Activated naive CD4-positive, alpha-beta T cell treated with anti-CD3 and anti-CD28 coated beads for 36 hours (primary cell): ENCODE data around the gene LPA. TPM values are rescaled to one million over a fixed set of nuclear protein-coding genes. Genes with fewer than 3 reads are reported as not detected.

Source experiments
- CTCF ChIA-PET: fragments of 350-600 bp; sonication (Branson Sonifier 250); formaldehyde crosslinking; loops from one replicate; lab custom pipeline; 2021; ENCODE audit warnings: antibody characterized with exemption; lab: Charles Lee
- DNase-seq: peaks from one replicate; pipeline ENCODE4 v3.0.0-alpha.2; 2020
- H3K27ac Mint-ChIP-seq: one replicate; pipeline ENCODE4 v1.8.0; 2021; ENCODE audit warnings: mild to moderate bottlenecking, mixed read lengths
- H3K27me3 Mint-ChIP-seq: one replicate; pipeline ENCODE4 v1.8.0; 2021; ENCODE audit warnings: low read depth, mixed read lengths
- H3K36me3 Mint-ChIP-seq: one replicate; pipeline ENCODE4 v1.8.0; 2021; ENCODE audit warnings: low read depth, mixed read lengths
- H3K4me1 Mint-ChIP-seq: one replicate; pipeline ENCODE4 v1.8.0; 2021; ENCODE audit warnings: low read depth, mixed read lengths
- H3K4me3 Mint-ChIP-seq: one replicate; pipeline ENCODE4 v1.8.0; 2021; ENCODE audit warnings: mild to moderate bottlenecking, moderate library complexity, mixed read lengths
- H3K9me3 Mint-ChIP-seq: one replicate; pipeline ENCODE4 v1.8.0; 2021; ENCODE audit warnings: mixed read lengths
- intact Hi-C: fragments of 100-400 bp; cut with micrococcal nuclease; formaldehyde crosslinking; loops from one replicate; pipeline ENCODE4 v1.15.1; 2023
- total RNA-seq, 2 experiments: library from RNA; stranded (reverse); gene quantifications; one replicate each; pipeline ENCODE4 v1.2.3, GENCODE V29; 2021

LPA gene
- total RNA-seq, 2 experiments from 2014 or later: not detected

DNA sequence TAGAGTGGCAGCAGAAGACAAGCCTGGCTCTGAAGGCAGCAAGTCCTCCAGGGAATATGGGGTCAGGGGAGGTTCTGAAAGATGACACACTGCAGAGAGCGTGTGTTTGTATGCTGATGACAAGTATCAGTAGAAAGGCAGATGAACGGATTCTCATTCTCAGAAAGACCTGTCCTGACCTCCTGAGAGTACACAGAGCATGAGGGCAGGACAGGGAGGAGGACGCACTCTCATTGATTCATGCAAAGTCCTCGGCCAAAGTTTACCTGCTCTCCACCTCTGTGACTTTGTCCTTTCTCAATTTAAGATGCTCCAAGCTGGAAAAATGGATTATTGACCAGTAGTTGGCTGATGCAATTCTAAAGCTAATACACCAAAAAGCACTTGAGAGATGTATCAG, 156.7 kb downstream of the LPA start:
- Mint-ChIP-seq H3K4me1 (no peaks in the 10 kb centered on the region), H3K9me3 (peaks cover 10% of the 10 kb centered on the region), H3K36me3 (no peaks in the 10 kb centered on the region), H3K4me3 (no peak overlapping the region), H3K27me3 (no peaks in the 10 kb centered on the region), H3K27ac (no peak overlapping the region)
- no peak for DNase-seq
- CTCF ChIA-PET: interaction anchor here (3.0 kb wide), 1 partner anchor 13 kb away, joined by 14 read pairs; no protein-coding TSS in a partner anchor
- intact Hi-C loops: no loop called here

DNA sequence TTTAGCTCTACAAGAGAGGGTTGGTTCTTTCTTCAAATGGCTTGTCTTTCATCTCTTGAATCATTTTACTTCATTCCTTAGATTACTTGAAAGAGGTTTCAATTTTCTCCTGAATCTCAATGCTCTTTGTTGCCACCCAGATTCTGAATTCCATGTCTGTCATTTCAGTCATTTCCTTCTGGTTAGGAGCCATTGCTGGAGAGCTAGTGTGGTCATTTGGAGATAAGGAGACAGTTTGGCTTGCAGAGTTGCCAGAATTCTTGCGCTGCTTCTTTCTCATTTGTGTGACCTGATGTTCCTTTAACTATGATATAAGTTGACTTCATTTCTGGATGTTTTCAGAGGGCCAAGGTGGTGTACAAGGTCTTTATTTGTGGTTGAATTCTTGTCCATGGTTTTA, 158.1 kb downstream of the LPA start:
- CTCF ChIA-PET: interaction anchor here (0.7 to 3.0 kb wide), 2 partner anchors 14 to 424 kb away, joined by 3 to 14 read pairs; no protein-coding TSS in a partner anchor
- Mint-ChIP-seq H3K27me3 (no peaks in the 10 kb centered on the region), H3K36me3 (no peaks in the 10 kb centered on the region), H3K9me3 (peaks cover 10% of the 10 kb centered on the region), H3K4me1 (no peaks in the 10 kb centered on the region), H3K4me3 (no peak overlapping the region), H3K27ac (no peak overlapping the region)
- intact Hi-C loops: no loop called here
- DNase-seq: no peak

DNA sequence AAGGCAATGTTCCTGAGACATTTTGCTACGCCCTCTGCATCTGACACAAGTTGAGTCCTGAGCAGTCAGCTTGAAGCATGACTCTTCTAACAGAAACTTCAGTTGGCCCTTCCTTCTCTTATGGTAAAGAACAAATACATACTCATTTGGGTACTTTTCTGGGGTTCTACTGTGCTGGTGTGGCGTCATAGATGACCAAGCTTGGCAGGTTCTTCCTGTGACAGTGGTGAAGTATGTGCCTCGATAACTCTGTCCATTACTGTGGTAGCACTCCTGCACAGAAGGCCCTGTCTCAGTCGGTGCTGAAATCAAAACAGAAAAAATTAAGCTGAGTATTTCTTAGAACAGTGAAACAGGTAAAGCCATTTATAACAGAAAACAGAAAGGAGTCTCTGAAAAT, 163.4 kb downstream of the LPA start:
- H3K4me1 Mint-ChIP-seq: no peaks in the 10 kb centered on the region

DNA sequence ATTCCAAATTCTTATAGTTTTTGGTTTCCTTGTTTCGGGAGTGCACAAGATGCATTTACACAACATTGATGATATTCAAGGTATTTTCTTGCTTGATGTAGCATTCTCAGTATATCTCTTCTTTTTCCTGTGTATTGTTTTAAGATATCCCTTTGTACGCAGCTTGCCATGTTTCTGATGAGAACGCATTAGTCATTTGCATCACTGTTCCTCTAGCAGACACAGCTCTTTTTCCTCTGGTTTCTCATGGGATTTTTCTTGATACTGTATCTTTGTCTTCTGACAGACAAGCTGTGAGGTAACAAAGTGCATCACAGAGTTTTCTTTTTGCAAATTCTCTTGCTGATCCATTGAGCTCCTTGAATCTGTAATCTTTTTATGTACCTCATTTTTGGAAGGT, 169.5 kb downstream of the LPA start:
- Mint-ChIP-seq H3K4me1 (no peaks in the 10 kb centered on the region), H3K27ac (no peak overlapping the region)
- CTCF ChIA-PET: interaction anchor here (0.6 kb wide), 1 partner anchor 334 kb away, joined by 3 read pairs; no protein-coding TSS in a partner anchor

More for the DNA sequence above, 163.4 kb downstream of the LPA start:
- intact Hi-C loops: no loop called here
- Mint-ChIP-seq H3K4me3 (no peak overlapping the region), H3K27me3 (no peaks in the 10 kb centered on the region), H3K36me3 (peaks cover 12% of the 10 kb centered on the region), H3K27ac (no peak overlapping the region), H3K9me3 (peaks cover 10% of the 10 kb centered on the region)
- DNase-seq: no peak
- CTCF ChIA-PET: interaction anchor here (1.3 kb wide), 1 partner anchor 45 kb away, joined by 4 read pairs; no protein-coding TSS in a partner anchor

DNA sequence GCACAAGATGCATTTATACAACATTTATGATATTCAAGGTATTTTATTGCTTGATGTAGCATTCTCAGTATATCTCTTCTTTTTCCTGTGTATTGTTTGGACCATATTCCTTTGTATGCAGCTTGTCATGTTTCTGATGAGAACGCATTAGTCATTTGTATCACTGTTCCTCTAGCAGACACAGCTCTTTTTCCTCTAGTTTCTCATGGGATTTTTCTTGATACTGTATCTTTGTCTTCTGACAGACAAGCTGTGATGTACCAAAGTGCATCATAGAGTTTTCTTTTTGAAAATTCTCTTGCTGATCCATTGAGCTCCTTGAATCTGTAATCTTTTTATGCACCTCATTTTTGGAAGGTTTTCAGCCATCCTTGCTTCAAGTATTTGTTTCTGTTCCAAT, 175.0 kb downstream of the LPA start:
- H3K36me3 Mint-ChIP-seq: peaks cover 14% of the 10 kb centered on the region
- H3K4me3 Mint-ChIP-seq: no peak overlapping the region
- no peaks in the 10 kb centered on the region for H3K27me3 Mint-ChIP-seq
- intact Hi-C loops: no loop called here
- H3K9me3 Mint-ChIP-seq: no peaks in the 10 kb centered on the region
- H3K27ac Mint-ChIP-seq: no peak overlapping the region
- CTCF ChIA-PET: no interaction called here
- H3K4me1 Mint-ChIP-seq: no peaks in the 10 kb centered on the region
- no peak for DNase-seq

More for the DNA sequence above, 169.5 kb downstream of the LPA start:
- Mint-ChIP-seq H3K4me3 (no peak overlapping the region), H3K36me3 (peaks cover 13% of the 10 kb centered on the region), H3K9me3 (no peaks in the 10 kb centered on the region), H3K27me3 (no peaks in the 10 kb centered on the region)
- intact Hi-C loops: no loop called here
- DNase-seq: no peak

DNA sequence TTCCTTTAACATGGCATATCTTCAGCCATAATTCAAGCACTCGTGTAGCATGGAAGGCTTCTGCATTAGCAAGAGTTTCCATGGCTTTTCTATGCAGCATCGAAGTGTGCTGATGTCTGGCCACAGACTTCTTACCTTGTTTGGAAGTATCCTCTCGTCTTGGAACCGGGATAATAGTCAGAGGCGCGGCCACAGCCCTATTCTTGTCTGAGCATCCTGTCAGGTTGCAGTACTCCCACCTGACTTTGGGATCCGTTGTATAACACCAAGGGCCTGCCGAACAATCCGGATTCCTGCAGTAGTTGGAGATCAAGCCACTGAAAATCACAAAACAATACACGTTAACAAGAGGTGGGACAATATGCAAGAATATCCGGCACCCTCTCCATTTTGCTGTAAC, 177.0 kb downstream of the LPA start:
- Mint-ChIP-seq H3K27me3 (no peaks in the 10 kb centered on the region), H3K9me3 (no peaks in the 10 kb centered on the region), H3K4me3 (no peak overlapping the region), H3K4me1 (no peaks in the 10 kb centered on the region), H3K36me3 (peaks cover 20% of the 10 kb centered on the region), H3K27ac (no peak overlapping the region)
- CTCF ChIA-PET: no interaction called here
- no peak for DNase-seq
- intact Hi-C loops: no loop called here

Other genes starting within 250 kb of the LPA start
- not detected for gene PLG, start 38.0 kb upstream of the LPA start, total RNA-seq